GM12878 (cell line): Measurements from ENCODE around the gene ELMO3. TPM values are rescaled to one million over a fixed set of nuclear protein-coding genes. Genes with fewer than 3 reads are reported as not detected.

Source experiments
- ATAC-seq: fragments of 200-7000 bp; cut with Tn5 transposase; 3 replicates; pipeline ENCODE4 v1.9.1; 2020; ENCODE audit warnings: mild to moderate bottlenecking, moderate library complexity
- BruUV-seq: library from RNA; stranded (reverse); fragments of 400-500 nt; replicated peaks from 2 replicates; lab custom pipeline; 2021; lab: Mats Ljungman, UMichigan
- CTCF ChIA-PET: fragments of 300-600 bp; sonication (Branson Sonifier 250); formaldehyde crosslinking; extraction: SDS; loops from one replicate; lab custom pipeline; 2021; ENCODE audit warnings: inconsistent platforms; lab: Yijun Ruan, JAX
- POLR2A ChIA-PET: fragments of 350-600 bp; formaldehyde crosslinking; extraction: SDS; loops from one replicate; lab custom pipeline; 2021; ENCODE audit warnings: inconsistent platforms; lab: Charles Lee
- RAD21 ChIA-PET: fragments of 300-600 bp; sonication (Branson Sonifier 250); formaldehyde crosslinking; loops from one replicate; lab custom pipeline; 2023; ENCODE audit warnings: antibody characterized with exemption; ENCODE audit not compliant: unreplicated experiment; lab: Charles Lee
- SMC1A ChIA-PET: fragments of 300-600 bp; sonication (Branson Sonifier 250); formaldehyde crosslinking; loops from one replicate; lab custom pipeline; 2023; ENCODE audit not compliant: unreplicated experiment, uncharacterized antibody; lab: Charles Lee
- DNase-seq: peaks from one replicate; pipeline ENCODE4 v3.0.0-alpha.2; 2011; ENCODE audit warnings: low read depth, low spot score
- FAIRE-seq: peaks from 3 replicates; lab custom pipeline; 2011; peaks lifted over from hg19 to GRCh38; lab: Jason Lieb, UNC
- H2AFZ ChIP-seq: 2 replicates; pipeline ENCODE4 v1.6.0; 2011; ENCODE audit warnings: low read depth, low read length, control low read depth; ENCODE audit not compliant: control insufficient read depth
- H3K27ac ChIP-seq: 2 replicates; pipeline ENCODE4 v1.5.1; 2011; ENCODE audit warnings: control low read depth; ENCODE audit not compliant: control insufficient read depth, insufficient read depth
- H3K27me3 ChIP-seq, 2 experiments: replicated peaks in 1 of 2; 2 replicates each; pipeline versions ENCODE4 v1.6.0 to v1.6.1; 2011; ENCODE audit warnings: low read length in 1 of 2; ENCODE audit not compliant: control insufficient read depth in 2 of 2, insufficient read depth in 2 of 2
- H3K36me3 ChIP-seq, 2 experiments: 2 replicates each; pipeline ENCODE4 v1.5.1; 2011; ENCODE audit warnings: low read length in 1 of 2; ENCODE audit not compliant: control insufficient read depth in 2 of 2, insufficient read depth in 2 of 2
- H3K4me1 ChIP-seq: 2 replicates; pipeline ENCODE4 v1.6.1; 2011; ENCODE audit warnings: mild to moderate bottlenecking, low read length, moderate library complexity, mixed read lengths; ENCODE audit not compliant: control insufficient read depth, insufficient read depth
- H3K4me2 ChIP-seq: 2 replicates; pipeline ENCODE4 v1.6.0; 2011; ENCODE audit warnings: control low read depth; ENCODE audit not compliant: control insufficient read depth, insufficient read depth
- H3K4me3 ChIP-seq: fragments of 200-600 bp; sonication (generic); 2 replicates; pipeline ENCODE4 v1.5.1; 2016
- H3K79me2 ChIP-seq: 2 replicates; pipeline ENCODE4 v1.6.0; 2011; ENCODE audit warnings: low read length; ENCODE audit not compliant: control insufficient read depth, insufficient read depth
- H3K9ac ChIP-seq: 2 replicates; pipeline ENCODE4 v1.8.0; 2011; ENCODE audit warnings: low read length, control low read depth, mixed read lengths; ENCODE audit not compliant: control insufficient read depth, insufficient read depth
- H3K9me3 ChIP-seq: replicated peaks from 3 replicates; pipeline ENCODE4 v1.5.1; 2011; ENCODE audit warnings: mild to moderate bottlenecking, low read length; ENCODE audit not compliant: control insufficient read depth, insufficient read depth
- H4K20me1 ChIP-seq: 2 replicates; pipeline ENCODE4 v1.6.0; 2011; ENCODE audit not compliant: control insufficient read depth, insufficient read depth
- BRCA1 ChIP-seq: IDR thresholded peaks from 2 replicates; pipeline ENCODE4 v1.6.1; 2011; ENCODE audit warnings: low read depth, low read length, improper control_type of control experiment
- CUX1 ChIP-seq: IDR thresholded peaks from 2 replicates; pipeline ENCODE4 v1.6.1; 2012; ENCODE audit warnings: improper control_type of control experiment, low read depth, low read length; ENCODE audit not compliant: insufficient replicate concordance
- LARP7 ChIP-seq: fragments of 450-650 bp; IDR thresholded peaks from 2 replicates; pipeline ENCODE4 v1.6.1; 2017; ENCODE audit warnings: mild to moderate bottlenecking
- MEF2B ChIP-seq: fragments of 450-650 bp; IDR thresholded peaks from 2 replicates; pipeline ENCODE4 v1.6.1; 2018; ENCODE audit warnings: mild to moderate bottlenecking, moderate library complexity; ENCODE audit not compliant: partially characterized antibody, poor library complexity, severe bottlenecking
- NFYA ChIP-seq: IDR thresholded peaks from 2 replicates; pipeline ENCODE4 v1.6.1; 2011; ENCODE audit warnings: low read depth, mild to moderate bottlenecking, low read length, improper control_type of control experiment, borderline replicate concordance
- NR2C2 ChIP-seq: IDR thresholded peaks from 2 replicates; pipeline ENCODE4 v1.6.1; 2011; ENCODE audit warnings: borderline replicate concordance, low read depth; ENCODE audit not compliant: control insufficient read depth, insufficient read length
- PML ChIP-seq: IDR thresholded peaks from 2 replicates; pipeline ENCODE4 v1.6.1; 2012; ENCODE audit warnings: low read length, inconsistent platforms
- RAD51 ChIP-seq: fragments of 450-650 bp; IDR thresholded peaks from 2 replicates; pipeline ENCODE4 v1.6.1; 2016; ENCODE audit warnings: moderate library complexity, mild to moderate bottlenecking, inconsistent platforms
- RBBP5 ChIP-seq: fragments of 200-600 bp; sonication (generic); conservative IDR thresholded peaks from 2 replicates; pipeline ENCODE4 v1.6.1; 2016
- RUNX3 ChIP-seq: IDR thresholded peaks from 2 replicates; pipeline ENCODE4 v1.6.1; 2012; ENCODE audit warnings: low read length, inconsistent platforms
- USF2 ChIP-seq: IDR thresholded peaks from 2 replicates; pipeline ENCODE4 v1.6.1; 2011; ENCODE audit warnings: low read depth, low read length, improper control_type of control experiment, borderline replicate concordance
- WGBS: methylation state at CpG from one replicate; pipeline ENCODE4 v1.1.6; 2016; ENCODE audit warnings: low lambda C conversion rate; ENCODE audit not compliant: insufficient replicate concordance, insufficient coverage; ENCODE audit errors: missing lambda C conversion rate; 5-methylcytosine and 5-hydroxymethylcytosine counted together
- in situ Hi-C: fragments of 300-500 bp; cut with MboI; formaldehyde crosslinking; loops from 9 replicates; pipeline ENCODE4 v1.14.3; 2018; ENCODE audit warnings: mixed read lengths
- intact Hi-C: fragments of 100-400 bp; cut with micrococcal nuclease; formaldehyde crosslinking; loops from one replicate; pipeline ENCODE4 v1.14.2; 2022; ENCODE audit not compliant: unreplicated experiment
- polyA plus RNA-seq, 11 experiments: library from polyadenylated mRNA; depleted of rRNA in 4 of 11; unstranded in 6 of 11; stranded (reverse) in 5 of 11; fragments of >200 nt; fragmentation: Nextera tagmentation in 4 of 11; fragmentation: Illumina TruSeq in 1 of 11; extraction: Ambion mirVana in 4 of 11; extraction: Trizol in 1 of 11; gene quantifications; 1 replicate in 1 of 11; 2 replicates in 10 of 11; pipeline versions ENCODE4 v1.2.1 to v1.2.3, GENCODE V29; 2011 to 2016; ENCODE audit warnings: inconsistent platforms in 2 of 11, missing spikeins in 2 of 11, low read depth in 1 of 11
- total RNA-seq, 4 experiments: library from RNA; depleted of rRNA in 3 of 4; stranded (reverse); fragments of >200 nt in 3 of 4; fragmentation: Illumina TruSeq in 1 of 4; extraction: Trizol in 1 of 4; gene quantifications; 2 replicates each; pipeline versions ENCODE4 v1.2.1 to v1.2.3, GENCODE V29; 2013 to 2021
- TF ChIP-seq, protein P1 (sequence below): fragments of 450-650 bp; IDR thresholded peaks from 2 replicates; pipeline ENCODE4 v1.6.1; 2017; ENCODE audit warnings: low read depth, mild to moderate bottlenecking, moderate library complexity
- TF ChIP-seq, protein P2 (sequence below): IDR thresholded peaks from 2 replicates; pipeline ENCODE4 v1.6.1; 2011; ENCODE audit warnings: borderline replicate concordance, low read depth, mild to moderate bottlenecking, moderate library complexity, mixed read lengths, low read length; ENCODE audit not compliant: insufficient read depth; ENCODE audit errors: extremely low read length

ELMO3 gene
- total and polyA plus RNA-seq, 10 of the 15 experiments (the other 5 are each of a cell fraction or from before 2014, with no cell fraction given), result 0.05 to 4.7 (median 0.96) TPM; not detected in 1

GRCh38 chr16:67237396-67238277 lies 38.7 kb downstream of the ELMO3 start:
- ChIA-PET POLR2A (interaction anchor here (1.1 kb wide), 1 partner anchor 11 kb away, joined by 4 read pairs; the partner anchor contains the start of gene TMEM208), SMC1A (interaction anchor here (1.4 kb wide), 1 partner anchor 9 kb away, joined by 6 read pairs; the partner anchor contains the start of gene FHOD1), RAD21 (interaction anchor here (0.7 kb wide), 1 partner anchor 8 kb away, joined by 4 read pairs; no protein-coding TSS in a partner anchor), CTCF (no interaction called here)
- Histone ChIP-seq H2AFZ (no peak overlapping the region), H3K27ac (no peak overlapping the region), H3K4me3 (no peak overlapping the region), H3K79me2 (peaks cover 11% of the 10 kb centered on the region), H3K4me1 (peaks cover 7% of the 10 kb centered on the region; the same call in 1 of the 2 replicates), H3K27me3 (no peaks in the 10 kb centered on the region), H4K20me1 (no peaks in the 10 kb centered on the region), H3K9ac (no peak overlapping the region), H3K9me3 (no peaks in the 10 kb centered on the region), H3K4me2 (no peak overlapping the region), H3K36me3 (peaks cover 20 to 33% of the 10 kb centered on the region in 2 experiments; a peak in 3 of 4 replicates)
- in situ Hi-C loops, result no loop called here
- ATAC-seq, result no peak
- no TSS peak for BruUV-seq
- TF ChIP-seq PML, result no peak
- no peak for TF ChIP-seq RBBP5
- no peak for TF ChIP-seq USF2
- no peak for TF ChIP-seq NR2C2
- no peak for TF ChIP-seq RAD51
- TF ChIP-seq MEF2B, result no peak
- TF ChIP-seq RUNX3, result no peak
- TF ChIP-seq NFYA, result no peak
- TF ChIP-seq LARP7, result no peak
- TF ChIP-seq, protein P1, sequence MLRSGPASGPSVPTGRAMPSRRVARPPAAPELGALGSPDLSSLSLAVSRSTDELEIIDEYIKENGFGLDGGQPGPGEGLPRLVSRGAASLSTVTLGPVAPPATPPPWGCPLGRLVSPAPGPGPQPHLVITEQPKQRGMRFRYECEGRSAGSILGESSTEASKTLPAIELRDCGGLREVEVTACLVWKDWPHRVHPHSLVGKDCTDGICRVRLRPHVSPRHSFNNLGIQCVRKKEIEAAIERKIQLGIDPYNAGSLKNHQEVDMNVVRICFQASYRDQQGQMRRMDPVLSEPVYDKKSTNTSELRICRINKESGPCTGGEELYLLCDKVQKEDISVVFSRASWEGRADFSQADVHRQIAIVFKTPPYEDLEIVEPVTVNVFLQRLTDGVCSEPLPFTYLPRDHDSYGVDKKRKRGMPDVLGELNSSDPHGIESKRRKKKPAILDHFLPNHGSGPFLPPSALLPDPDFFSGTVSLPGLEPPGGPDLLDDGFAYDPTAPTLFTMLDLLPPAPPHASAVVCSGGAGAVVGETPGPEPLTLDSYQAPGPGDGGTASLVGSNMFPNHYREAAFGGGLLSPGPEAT, result no peak
- TF ChIP-seq, protein P2, sequence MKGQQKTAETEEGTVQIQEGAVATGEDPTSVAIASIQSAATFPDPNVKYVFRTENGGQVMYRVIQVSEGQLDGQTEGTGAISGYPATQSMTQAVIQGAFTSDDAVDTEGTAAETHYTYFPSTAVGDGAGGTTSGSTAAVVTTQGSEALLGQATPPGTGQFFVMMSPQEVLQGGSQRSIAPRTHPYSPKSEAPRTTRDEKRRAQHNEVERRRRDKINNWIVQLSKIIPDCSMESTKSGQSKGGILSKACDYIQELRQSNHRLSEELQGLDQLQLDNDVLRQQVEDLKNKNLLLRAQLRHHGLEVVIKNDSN, result no peak
- no peak for TF ChIP-seq BRCA1
- no peak for TF ChIP-seq CUX1
- intact Hi-C loops, result no loop called here
- FAIRE-seq, result no peak
- WGBS, result 98% methylated on average over 16 of the region's 16 CpGs
- DNase-seq, result no peak
